ENCODE measurements around the gene GCM1.

The GCM1 gene

DNA sequence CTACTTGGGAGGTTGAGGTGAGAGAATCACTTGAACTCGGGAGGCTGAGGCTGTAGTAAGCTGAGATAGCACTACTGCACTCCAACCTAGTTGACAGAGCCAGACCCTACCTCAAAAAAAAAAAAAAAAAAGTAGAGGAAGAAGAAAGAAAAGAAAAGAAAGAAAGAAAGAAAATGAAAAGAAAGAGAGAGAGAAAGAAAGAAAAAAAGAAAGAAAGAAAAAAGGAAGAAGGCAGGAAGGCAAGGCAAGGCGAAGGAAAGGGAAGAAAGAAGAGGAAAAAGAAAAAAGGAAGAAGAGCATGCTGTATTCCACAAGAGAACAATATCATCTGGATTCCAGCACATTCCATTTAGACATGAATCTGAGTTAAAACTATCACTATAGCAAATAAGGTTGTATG lies 3.8 kb downstream of the GCM1 start:
- H3K9me3 ChIP-seq (ENCODE audit: severe bottlenecking), result peaks cover 2% of the 10 kb centered on the region
- no peaks in the 10 kb centered on the region for H3K36me3 ChIP-seq
- DNase-seq, result no peak
- TF ChIP-seq, protein P1, sequence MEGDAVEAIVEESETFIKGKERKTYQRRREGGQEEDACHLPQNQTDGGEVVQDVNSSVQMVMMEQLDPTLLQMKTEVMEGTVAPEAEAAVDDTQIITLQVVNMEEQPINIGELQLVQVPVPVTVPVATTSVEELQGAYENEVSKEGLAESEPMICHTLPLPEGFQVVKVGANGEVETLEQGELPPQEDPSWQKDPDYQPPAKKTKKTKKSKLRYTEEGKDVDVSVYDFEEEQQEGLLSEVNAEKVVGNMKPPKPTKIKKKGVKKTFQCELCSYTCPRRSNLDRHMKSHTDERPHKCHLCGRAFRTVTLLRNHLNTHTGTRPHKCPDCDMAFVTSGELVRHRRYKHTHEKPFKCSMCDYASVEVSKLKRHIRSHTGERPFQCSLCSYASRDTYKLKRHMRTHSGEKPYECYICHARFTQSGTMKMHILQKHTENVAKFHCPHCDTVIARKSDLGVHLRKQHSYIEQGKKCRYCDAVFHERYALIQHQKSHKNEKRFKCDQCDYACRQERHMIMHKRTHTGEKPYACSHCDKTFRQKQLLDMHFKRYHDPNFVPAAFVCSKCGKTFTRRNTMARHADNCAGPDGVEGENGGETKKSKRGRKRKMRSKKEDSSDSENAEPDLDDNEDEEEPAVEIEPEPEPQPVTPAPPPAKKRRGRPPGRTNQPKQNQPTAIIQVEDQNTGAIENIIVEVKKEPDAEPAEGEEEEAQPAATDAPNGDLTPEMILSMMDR (IDR thresholded peaks at IDR 0.05; ENCODE audit: low read depth, low read length), result no peak
- no peak overlapping the region for H3K27ac ChIP-seq
- no peak overlapping the region for H3K4me3 ChIP-seq (ENCODE audit: low read depth, low read length)
- H3K27me3 ChIP-seq (ENCODE audit: insufficient read depth, low read depth, severe bottlenecking), result no peaks in the 10 kb centered on the region

DNA sequence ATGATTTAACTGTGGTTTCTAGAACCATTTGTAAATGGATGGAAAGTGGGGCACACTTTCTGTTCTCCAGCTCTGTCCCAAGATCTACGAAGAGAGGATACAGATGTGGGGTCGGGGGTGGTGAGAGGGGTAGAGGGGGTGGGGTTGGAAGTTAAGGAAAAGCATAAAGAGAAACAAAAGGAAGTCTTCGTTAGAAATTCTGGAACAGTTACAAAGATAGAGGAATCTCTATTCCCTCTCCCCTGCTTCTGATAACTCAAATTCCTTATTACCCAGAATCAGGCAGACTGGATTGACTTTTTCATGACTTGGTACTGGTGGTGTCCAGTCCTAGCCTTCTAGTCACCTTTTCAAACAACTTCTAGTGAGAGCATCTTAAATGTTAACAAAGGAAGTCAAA lies 4.9 kb downstream of the GCM1 start:
- no peak for DNase-seq
- Histone ChIP-seq H3K36me3 (no peaks in the 10 kb centered on the region), H3K9me3 (ENCODE audit: severe bottlenecking) (peaks cover 2% of the 10 kb centered on the region), H3K4me3 (ENCODE audit: low read depth, low read length) (no peak overlapping the region), H3K27me3 (ENCODE audit: insufficient read depth, low read depth, severe bottlenecking) (no peaks in the 10 kb centered on the region), H3K27ac (no peak overlapping the region)
- TF ChIP-seq, protein P1 (IDR thresholded peaks at IDR 0.05; ENCODE audit: low read depth, low read length), result no peak

DNA sequence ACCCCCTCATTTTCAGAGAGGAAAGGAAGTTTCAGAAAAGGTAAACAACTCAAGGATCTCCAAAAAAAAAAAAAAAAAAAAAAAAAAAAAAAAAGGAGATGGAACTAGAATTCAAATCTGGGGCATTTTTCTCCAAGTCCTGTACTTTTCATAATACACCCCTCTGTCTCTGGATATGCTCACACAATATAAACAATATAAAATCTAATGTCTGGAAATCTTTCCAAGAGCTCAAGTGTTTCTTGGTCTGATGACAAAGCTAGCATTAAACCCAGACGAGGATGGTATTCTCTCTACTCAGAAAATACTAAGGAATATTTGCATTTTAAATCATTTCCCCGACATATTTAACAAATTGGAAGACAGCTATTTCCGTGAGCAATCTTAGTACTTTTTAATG lies 5.8 kb downstream of the GCM1 start:
- Histone ChIP-seq H3K27me3 (ENCODE audit: insufficient read depth, low read depth, severe bottlenecking) (no peaks in the 10 kb centered on the region), H3K36me3 (no peaks in the 10 kb centered on the region), H3K9me3 (ENCODE audit: severe bottlenecking) (peaks cover 2% of the 10 kb centered on the region), H3K4me3 (ENCODE audit: low read depth, low read length) (no peak overlapping the region), H3K27ac (no peak overlapping the region)
- TF ChIP-seq, protein P1 (IDR thresholded peaks at IDR 0.05; ENCODE audit: low read depth, low read length), result no peak
- no peak for DNase-seq

DNA sequence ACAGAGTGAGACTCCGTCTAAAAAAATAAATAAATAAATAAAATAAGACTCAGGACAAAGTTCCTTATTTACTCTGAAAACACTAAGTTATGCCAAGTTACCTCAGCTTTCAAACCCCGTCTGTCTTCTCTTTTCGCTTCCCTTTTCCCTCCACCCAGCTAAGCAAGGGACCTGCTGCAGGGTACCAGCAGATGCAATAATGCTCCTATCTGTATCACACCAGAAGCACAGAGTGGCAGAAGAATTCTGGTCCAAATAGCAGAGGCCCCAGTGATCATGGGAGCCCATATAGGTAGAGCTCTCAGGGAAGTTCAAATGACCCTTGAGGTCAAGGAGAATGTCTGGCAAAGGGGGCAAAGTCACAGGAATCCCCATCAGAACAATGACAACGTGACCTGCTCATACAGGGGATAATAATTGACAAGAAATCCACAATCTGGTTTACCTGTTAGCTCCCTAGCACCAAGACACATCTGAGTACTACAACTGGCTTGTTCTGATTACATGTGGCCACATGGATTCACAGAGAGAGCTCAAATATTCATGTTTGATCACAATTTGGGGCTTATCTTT lies 8.7 kb downstream of the GCM1 start:
- DNase-seq, result no peak
- no peak overlapping the region for H3K4me3 ChIP-seq (ENCODE audit: low read depth, low read length)
- H3K36me3 ChIP-seq, result no peaks in the 10 kb centered on the region
- H3K9me3 ChIP-seq (ENCODE audit: severe bottlenecking), result peaks cover 2% of the 10 kb centered on the region
- H3K27ac ChIP-seq, result no peak overlapping the region
- TF ChIP-seq, protein P1 (IDR thresholded peaks at IDR 0.05; ENCODE audit: low read depth, low read length), result no peak
- H3K27me3 ChIP-seq (ENCODE audit: insufficient read depth, low read depth, severe bottlenecking), result no peaks in the 10 kb centered on the region

DNA sequence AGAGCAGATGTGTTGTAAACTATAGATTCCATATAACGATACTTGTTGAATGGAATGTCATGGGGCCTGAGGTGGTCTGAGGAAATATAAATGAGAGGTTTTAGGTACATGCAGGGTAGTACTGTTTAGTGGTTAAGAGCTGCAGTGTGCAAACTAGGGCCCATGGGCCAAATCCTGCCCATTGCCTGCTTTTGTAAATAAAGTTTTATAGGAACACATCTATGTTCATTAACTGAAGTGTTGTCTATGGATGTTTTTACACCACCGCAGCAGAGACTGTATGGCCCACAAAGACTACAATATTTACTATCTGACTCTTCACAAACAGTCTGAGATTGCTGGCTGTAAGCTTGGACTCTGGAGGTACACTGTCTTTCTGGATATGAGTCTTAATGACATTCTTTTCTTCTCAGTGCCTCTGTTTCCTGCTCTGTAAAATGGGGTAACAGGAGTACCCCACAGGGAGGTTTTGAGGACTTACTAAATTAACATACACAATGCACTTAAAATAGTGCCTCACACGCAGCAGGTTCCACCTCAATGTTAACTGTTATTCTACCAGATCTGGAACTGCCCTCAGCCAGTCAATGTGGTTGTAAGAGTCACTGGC lies 12.5 kb downstream of the GCM1 start:
- Histone ChIP-seq H3K4me3 (ENCODE audit: low read depth, low read length) (no peak overlapping the region), H3K9me3 (ENCODE audit: severe bottlenecking) (no peaks in the 10 kb centered on the region), H3K36me3 (no peaks in the 10 kb centered on the region), H3K27ac (no peak overlapping the region), H3K27me3 (ENCODE audit: insufficient read depth, low read depth, severe bottlenecking) (no peaks in the 10 kb centered on the region)
- TF ChIP-seq, protein P1 (IDR thresholded peaks at IDR 0.05; ENCODE audit: low read depth, low read length), result no peak
- no peak for DNase-seq
